Midbrain (tissue), 1 donor: ENCODE measurements around the gene LSS.
A peak's percentile ranks its signal among the peaks of the same experiment; 100 is the strongest.
"Not testable (repeated sequence)": the region's sequence is repeated elsewhere in the genome, so short reads cannot be mapped to it uniquely, and the experiment has no call there.

Experiments
- DNase-seq: peaks from one replicate; lab custom pipeline; 2025; lab: John Stamatoyannopoulos, UW

Gene LSS

DNA sequence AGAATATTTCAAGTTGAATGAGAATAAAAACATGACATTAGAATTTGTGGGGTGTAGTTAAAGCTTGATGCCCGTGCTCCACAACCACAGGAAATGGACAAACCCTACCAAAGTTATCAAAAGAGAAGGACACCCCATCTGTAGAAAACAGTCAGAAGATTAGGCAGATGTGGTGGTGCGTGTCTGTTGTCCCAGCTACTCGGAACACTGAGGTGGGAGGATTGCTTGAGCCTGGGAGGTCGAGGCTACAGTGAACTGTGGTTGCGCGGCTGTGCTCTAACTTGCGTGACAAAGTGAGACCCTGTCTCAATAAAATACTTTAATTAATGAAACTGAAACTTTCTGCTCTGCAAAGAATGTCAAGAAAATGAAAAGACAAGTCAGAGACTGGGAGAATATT, 42.9 kb downstream of the LSS start:
- no peak for DNase-seq

DNA sequence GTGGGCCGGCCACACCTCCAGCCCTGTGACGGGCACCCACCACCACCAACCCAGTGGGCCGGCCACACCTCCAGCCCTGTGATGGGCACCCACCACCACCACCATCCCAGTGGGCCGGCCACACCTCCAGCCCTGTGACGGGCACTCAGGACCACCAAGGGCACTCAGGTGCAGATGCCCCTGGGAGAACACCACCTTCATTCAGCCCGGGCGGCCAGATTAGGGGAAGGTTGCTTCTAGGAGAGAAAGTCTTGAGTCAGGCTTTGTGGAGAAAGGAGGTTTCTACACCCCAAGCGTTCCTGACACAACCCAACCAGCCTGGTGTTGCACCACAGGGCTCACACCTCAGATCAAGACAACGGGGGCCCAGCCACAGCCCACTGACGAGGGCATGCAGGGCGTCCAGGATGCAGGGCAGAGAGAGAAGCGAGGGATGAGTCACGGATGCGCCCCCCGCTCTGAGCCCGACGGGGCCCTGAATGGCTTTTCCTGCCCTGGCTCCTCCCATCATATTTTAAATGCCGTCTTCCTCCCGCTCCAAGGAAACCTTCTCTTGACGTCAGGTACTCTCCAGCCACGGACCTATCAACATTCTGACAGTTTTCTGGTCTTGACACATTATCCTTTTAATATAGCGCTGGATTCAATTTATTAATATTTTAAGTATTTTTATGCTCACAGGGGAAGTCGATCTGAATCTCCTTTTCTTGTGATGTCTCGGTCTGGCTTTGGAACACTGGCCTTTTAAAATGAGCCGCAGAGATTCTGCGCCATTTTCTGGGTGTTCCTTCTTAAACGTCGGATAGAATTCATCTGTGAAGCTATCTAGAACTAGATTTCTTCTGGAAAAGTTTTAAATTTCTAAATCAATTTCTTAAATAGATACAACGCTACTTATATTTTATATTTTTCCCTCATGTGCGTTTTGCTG, 43.7 kb downstream of the LSS start:
- DNase-seq = peak; percentile 63

DNA sequence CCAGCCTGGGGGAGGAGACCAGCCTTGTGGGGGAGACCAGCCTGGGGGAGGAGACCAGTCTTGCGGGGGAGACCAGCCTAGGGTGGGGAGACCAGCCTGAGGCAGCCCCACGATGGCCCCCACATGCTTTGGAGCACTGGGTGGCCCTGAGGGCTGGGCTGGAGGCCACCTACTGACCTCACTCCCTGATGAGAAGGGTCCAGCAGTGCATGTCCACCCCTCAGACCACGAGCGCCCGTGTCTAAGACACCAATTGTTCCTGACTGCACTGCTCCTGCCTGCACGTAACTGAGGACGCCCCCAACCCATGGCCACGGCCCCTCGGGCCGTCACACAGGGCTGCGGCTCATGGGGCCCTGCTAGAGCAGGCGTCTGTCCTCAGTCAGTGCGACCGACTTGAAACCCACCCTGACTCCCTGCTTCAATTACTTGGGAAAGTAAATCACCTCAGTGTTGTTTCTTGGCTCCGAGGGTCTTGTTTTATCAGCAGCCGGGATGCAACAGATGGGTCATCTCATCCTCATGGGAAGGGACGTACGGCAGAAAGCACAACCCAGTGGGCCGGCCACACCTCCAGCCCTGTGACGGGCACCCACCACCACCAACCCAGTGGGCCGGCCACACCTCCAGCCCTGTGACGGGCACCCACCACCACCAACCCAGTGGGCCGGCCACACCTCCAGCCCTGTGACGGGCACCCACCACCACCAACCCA, 44.5 kb downstream of the LSS start, which contains the start of gene SPATC1L:
Gene SPATC1L (minus strand): TSS at position 550 of the 715 bp plus-strand sequence. CDS start 1,643 bp downstream, outside the sequence.
- DNase-seq = peak; percentile 46

DNA sequence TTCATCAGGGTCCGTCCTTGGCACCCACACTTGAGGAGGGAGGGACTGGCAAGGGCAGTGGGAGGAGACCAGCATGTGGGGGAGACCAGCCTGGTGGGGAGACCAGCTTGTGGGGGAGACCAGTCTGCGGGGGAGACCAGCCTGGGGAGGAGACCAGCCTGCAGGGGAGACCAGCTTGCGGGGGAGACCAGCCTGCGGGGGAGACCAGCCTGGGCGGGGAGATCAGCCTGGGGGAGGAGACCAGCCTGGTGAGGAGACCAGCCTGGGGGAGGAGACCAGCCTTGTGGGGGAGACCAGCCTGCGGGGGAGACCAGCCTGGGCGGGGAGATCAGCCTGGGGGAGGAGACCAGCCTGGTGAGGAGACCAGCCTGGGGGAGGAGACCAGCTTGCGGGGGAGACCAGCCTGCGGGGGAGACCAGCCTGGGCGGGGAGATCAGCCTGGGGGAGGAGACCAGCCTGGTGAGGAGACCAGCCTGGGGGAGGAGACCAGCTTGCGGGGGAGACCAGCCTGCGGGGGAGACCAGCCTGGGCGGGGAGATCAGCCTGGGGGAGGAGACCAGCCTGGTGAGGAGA, 45.2 kb downstream of the LSS start:
- DNase-seq = not testable (repeated sequence)

DNA sequence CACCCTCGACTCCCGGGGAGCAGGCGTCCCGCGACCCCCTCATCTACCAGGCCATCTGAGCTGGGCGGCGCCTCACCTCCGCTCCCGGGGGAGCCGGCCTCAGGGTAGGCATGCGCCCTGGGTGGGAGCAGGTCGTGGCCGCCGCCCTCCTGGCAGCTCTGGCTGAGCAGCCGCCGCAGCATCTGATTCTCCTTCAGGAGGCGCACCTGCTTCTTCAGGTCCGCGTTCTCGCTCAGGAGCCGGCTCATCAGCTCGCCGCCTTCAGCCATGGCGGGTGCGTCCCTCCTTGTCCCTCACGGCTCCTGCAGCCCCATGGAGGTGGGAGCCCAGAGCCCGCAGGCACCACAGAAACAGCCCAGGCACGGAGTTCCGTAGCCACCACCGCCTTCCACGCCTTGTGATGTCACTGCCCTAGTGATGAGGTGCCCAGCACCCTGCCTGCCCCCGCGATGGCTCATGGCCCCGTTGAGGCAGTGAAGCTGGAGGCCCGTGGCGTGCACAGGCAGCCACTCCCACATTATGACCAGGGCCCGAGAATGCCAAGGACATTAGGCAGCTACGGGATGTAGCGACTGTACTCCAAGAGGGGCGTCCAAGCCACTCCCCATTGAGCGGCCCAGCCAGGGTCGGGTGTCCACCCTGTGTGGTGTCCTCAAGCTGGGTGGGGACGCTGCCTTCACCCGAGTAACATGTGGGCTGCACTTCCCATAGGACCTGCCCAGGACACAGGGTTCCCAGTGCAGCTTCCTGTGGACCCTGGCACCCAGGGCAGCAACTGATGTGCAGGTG, 45.8 kb downstream of the LSS start:
- DNase-seq = no peak

DNA sequence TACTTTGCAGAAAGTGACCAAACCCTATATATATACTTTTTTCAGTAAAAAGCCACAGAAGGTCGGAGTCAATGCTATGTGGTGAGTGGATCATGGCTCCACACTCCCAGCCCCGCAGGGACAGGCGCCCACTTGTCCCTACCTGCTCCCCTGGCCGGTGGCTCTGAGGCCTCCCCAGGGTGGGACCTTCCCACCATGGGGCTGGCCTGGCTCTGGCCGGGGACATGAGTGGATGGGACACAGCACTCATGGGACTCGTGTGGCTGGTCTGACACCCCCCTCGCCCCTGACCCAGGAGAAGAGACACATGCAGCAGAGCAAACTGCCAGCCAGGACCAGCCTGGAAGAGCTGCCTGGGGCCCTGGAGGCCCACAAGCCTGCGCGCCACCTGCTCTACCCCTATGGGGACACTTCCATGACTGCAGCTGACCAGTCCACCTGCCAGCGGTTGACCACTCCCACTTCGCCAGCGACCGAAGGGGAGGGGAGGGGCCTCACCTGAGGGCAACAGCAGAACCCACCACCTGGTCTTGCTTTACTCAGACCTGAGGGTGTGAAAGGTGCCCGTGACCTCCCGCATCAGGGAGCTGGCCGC, 46.5 kb downstream of the LSS start:
- DNase-seq = no peak

DNA sequence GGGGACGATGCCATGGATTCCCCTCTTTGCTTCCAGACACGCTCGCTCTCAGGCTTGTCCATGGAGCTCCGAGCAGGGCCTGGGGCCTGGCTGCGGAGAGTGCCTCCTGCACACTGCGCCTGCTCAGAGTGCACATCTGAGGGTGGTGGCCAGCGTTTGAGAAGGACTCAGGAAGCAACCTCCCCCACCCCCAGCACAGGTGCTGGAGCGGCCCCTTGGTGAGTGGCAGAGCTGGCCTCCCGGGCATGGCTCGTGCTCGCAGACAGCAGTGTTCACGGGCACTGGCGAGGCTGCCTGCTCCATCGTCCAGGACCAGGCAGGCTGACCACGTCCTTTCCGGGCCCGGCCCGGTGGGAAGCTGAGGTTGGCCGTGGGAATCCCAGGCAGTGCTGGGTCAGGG, 47.1 kb downstream of the LSS start:
- no peak for DNase-seq

DNA sequence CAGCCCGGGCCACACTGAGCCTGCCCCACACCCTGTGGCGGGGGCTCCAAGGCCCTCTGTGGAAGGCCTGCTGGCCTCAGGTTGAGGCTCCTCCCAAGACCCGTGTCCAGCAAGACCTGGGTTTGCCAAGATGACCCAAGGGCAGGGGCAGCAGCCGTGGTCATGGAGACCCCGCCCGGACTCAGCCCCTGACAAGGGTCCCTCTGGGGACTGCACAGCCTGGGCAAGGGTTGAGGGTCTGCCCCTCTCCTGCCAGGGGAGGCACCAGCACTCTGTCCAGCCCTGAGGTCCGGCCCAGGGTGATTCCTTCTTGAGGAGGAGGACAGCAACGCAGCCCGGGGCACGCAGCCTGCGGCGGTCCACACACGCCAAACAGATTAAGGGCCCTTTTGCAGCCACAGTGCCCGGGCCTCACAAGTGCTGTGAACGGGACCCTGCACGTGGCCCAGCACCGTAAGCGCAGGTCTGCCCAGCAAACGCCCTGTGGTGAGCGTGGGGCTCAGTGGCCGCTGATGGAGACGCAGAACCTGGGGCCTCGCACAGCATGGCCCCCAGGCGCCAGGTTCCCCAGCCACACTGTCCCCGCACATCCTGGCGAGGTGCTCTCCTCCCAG, 47.7 kb downstream of the LSS start:
- DNase-seq = no peak

DNA sequence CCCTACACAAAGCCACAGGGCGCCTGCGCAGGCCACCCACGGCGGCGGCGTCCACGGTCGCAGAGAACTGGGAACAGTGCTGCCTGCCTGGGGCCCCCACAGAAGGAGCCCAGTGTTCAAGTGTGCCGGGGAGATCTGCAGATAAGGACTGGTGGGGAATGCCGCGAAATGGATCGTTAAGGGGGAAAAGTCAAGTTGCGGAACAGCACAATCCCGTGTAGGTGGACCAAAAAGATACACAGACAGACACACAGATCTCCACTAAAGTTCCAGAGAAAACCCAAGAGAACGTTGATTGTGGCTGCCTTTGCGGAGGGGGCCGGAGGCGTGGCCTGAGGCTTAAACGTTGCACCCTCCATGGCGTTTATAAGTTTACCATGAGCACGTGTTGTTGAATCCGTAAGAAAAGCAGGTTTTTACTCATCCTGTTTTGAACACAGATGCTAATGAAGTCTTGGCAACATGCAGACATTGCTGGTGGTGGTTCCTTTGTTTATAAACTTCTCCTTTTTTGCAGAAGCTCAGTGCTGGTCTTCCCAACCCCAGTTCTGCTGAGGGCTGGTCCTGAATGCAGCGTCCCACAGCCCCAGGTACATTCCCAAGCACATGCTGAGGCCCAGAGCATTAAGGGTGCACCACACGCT, 48.4 kb downstream of the LSS start:
- DNase-seq = no peak

DNA sequence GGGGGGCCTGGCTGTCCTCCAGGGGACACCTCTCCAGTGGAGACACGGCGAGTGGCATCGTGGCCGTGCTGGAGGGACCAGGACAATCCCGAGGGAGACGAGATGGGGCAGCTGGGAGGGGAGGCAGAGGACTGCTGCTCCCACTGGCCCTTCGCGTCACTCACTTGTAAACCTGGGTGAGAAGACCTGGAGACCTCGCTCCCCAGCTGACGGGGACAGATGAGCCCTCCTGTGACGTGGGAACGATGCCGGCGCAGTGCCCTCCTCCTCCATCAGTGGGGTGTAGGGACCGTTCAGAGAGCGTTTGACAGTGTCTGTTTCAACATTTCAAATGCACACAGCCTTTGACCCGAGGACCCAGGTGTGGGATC, 48.9 kb downstream of the LSS start:
- DNase-seq = no peak

DNA sequence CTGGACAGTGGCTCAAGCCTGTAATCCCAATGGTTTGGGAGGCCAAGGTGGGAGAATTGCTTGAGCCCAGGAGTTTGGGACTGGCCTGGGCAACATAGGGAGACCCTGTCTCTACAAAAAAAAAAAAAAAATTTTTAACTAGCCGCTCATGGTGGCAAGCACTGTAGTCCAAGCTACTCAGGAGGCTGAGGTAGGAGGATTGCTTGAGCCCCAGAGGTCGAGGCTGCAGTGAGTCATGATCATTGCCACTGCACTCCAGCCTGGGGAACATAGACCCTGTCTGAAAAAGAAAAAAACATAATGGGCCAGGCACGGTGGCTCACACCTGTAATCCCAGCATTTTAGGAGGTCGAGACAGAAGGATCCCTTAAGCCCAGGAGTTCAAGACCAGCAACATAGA, 49.6 kb downstream of the LSS start:
- DNase-seq = no peak

DNA sequence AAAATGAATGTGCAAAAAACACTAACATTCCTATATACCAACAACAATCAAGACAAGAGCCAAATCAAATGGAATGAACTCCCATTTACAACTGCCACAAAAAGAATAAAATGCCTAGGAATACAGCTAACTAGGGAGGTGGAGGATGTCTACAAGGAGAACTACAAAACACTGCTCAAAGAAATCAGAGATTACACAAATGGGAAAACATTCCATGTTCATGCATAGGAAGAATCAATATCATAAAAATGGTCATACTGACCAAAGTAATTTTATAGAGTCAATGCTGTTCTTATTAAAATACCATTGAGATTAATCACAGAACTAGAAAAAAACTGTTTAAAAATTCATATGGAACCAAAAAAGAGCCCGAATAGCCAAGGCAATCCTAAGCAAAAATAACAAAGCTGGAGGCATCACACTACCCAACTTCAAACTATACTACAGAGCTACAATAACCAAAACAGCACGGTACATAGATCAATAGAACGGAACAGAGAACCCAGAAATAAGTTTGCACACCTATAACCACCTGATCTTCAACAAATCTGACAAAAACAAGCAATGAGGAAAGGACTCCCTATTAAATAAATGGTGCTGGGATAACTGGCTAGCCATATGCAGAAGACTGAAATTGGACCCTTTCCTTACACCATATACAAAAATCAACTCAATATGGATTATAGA, 52.0 kb downstream of the LSS start:
- DNase-seq = not testable (repeated sequence)

DNA sequence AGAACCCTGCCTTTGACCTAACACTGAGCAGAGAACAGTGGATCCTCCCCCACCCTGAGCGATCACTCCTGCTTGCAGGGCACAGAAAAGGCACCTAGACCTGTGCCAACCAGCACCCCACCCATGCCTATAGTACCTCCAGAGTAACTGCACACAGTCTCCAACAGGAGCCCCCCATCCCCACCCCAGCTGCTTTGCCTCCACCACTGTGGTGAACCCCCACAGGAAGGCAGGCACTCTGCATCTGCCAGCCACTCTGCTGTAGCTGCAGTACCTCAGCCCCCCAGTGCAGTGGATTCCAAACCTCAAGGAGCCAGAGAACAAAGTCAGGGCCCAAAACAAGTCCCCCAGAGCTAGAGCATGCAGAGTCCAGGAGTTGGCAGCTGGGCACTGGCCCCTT, 55.0 kb downstream of the LSS start:
- DNase-seq = no peak

DNA sequence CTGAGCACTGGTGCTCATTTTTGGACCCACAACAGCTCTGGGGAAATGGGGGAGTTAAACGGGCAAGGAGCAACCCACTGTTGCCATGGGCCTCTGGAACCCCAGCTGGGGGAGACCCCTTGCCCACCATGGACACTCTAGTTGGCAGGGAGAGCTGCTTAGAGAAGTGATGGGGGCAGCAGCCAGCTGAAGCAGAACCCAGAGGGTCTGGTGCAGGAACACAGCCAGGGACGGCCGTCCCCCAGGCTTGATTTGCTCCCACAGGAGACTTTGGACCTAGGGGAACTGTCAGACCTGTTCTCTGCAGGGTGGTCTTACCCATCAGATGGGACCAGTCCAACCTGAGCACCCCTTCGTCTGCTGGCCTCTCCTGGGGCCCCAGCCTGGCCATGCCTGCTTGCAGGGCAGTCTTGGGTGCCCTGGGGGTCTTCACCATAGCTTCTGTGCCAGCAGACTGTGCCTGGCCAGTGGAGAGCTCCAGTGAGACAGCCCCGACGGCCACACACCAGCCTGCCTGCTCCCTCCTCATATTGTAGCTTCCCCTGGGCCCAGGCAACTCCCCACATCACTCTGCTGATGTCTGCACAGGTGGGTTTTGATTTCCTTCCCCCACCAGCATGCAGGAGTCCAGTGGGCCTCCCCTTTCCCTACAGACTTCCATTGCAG, 55.6 kb downstream of the LSS start:
- DNase-seq = no peak

DNA sequence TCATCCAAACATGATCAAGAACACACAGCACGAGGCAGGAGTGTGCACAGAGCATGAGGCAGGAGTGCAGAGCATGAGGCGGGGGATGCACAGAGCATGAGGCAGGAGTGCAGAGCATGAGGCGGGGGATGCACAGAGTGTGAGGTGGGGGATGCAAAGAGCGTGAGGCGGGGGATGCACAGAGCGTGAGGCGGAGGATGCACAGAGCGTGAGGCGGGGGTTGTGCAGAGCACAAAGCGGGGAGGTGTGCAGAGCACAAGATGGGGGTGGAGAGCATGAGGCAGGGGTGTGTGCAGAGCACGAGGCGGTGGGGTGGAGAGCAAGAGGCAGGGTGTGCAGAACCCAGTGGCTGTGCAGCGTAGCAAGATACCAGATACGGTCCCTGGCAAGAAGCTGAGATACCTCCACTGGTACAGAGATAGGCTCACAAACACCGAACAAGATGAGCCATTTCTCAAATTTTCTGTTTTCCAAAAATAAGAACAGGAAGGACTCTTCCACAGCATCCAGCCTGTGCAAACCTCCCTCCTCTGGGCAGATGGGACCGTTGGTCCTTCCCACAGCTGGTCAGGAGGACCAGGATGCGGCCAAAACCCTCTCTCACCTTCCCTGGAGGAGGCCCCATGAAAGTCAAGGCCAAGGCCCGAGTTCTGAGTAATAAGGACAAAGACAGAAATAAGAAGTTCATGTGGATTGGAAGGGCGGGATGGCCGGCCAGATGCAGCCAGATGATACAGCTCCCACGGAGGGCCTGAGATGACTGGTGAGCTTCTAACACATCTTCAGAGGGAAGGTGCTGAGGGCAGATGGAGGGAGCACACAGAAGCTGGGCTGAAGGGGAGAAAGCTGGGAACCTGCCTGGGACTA, 56.3 kb downstream of the LSS start:
- no peak for DNase-seq

DNA sequence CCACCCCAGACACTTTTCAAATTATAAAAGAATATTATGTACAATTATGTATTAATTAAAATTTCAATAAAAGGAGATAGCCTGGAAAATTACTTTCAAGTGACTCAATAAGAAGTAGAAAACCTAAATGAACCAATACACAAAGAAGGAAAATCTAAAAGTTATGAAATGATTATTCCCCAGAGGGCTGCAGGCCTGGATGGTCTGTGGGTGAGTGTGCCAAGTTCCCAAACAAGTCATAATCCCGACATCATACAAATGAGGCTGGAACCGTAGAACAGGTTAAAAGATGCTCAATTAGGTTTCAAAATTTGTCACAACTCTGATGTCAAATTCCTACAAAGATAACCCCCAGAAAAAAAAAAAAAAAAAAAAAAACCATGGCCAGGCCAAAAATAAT, 57.0 kb downstream of the LSS start:
- DNase-seq = no peak

DNA sequence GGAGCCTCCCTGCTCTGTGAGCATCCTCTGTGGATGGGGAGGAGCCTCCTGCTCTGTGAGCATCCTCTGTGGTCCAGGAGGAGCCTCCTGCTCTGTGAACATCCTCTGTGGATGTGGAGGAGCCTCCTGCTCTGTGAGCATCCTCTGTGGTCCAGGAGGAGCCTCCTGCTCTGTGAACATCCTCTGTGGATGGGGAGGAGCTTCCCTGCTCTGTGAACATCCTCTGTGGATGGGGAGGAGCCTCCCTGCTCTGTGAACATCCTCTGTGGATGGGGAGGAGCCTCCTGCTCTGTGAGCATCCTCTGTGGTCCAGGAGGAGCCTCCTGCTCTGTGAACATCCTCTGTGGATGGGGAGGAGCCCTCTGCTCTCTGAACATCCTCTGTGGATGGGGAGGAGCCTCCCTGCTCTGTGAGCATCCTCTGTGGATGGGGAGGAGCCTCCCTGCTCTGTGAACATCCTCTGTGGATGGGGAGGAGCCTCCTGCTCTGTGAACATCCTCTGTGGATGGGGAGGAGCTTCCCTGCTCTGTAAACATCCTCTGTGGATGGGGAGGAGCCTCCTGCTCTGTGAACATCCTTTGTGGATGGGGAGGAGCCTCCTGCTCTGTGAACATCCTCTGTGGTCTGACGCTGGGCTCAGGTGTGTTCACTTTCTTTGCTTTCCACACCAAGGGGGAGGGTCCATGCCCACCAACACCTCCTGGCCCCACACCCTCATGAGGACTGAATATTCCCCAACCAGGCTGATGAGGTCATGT, 58.0 kb downstream of the LSS start:
- not testable (repeated sequence) for DNase-seq
